NCI-H2196 treated with DMSO at 0.1 percent for 48 hours (cell line): ENCODE measurements around the gene ZFPM1.
"Not testable (repeated sequence)": the region's sequence is repeated elsewhere in the genome, so short reads cannot be mapped to it uniquely, and the experiment has no call there.

ENCODE experiments used
- DNase-seq: peaks from one replicate; lab custom pipeline; 2025; ENCODE audit not compliant: unreplicated experiment; lab: John Stamatoyannopoulos, UW

Gene ZFPM1

GRCh38 chr16:88478889-88479792, 26.1 kb downstream of the ZFPM1 start:
- no peak for DNase-seq

GRCh38 chr16:88479793-88480760, 27.0 kb downstream of the ZFPM1 start:
- no peak for DNase-seq

- DNase-seq: no peak
Observed at GRCh38 chr16:88480829-88481228, 27.7 kb downstream of the ZFPM1 start.

- DNase-seq: no peak
Observed at GRCh38 chr16:88481851-88482250, 28.8 kb downstream of the ZFPM1 start.

DNA sequence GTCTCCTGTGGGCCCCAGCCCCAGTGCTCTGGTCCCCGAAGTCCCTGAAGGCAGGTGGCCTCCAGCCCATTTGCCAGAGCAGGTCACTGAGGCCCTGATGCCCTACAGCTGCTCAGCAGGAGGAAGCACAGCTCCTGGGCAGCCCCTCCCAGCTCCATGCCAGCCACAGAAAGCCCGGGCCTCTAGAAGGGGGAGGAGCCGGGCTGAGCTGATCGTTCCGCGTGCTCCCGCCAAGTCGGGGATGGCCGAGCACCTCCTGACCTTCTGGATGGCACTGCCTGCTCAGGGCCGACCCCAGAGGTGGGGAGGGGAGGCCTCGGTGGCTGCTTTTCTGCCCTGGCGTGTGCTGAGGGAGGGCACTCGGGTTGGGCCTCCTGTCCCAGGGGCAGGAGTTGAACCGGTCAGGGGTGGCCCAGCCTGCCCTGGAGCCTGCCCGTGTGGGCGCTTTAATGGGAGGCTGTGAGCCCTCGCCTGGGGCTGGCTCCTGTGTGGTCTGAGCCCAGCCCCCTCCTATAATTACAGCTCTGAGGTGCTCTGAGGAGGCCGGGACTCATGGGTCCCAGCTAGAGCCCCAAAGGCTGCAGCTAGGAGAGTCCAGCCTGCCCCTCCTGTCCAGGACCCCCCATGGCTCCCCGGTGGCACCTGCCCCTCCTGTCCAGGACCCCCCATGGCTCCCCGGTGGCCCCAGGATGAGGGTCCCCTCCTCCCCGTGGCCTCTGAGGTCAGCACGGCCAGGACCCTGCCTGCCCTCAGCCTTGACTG, 29.7 kb downstream of the ZFPM1 start:
- no peak for DNase-seq

GRCh38 chr16:88483392-88483641, 30.2 kb downstream of the ZFPM1 start:
- DNase-seq: no peak

DNA sequence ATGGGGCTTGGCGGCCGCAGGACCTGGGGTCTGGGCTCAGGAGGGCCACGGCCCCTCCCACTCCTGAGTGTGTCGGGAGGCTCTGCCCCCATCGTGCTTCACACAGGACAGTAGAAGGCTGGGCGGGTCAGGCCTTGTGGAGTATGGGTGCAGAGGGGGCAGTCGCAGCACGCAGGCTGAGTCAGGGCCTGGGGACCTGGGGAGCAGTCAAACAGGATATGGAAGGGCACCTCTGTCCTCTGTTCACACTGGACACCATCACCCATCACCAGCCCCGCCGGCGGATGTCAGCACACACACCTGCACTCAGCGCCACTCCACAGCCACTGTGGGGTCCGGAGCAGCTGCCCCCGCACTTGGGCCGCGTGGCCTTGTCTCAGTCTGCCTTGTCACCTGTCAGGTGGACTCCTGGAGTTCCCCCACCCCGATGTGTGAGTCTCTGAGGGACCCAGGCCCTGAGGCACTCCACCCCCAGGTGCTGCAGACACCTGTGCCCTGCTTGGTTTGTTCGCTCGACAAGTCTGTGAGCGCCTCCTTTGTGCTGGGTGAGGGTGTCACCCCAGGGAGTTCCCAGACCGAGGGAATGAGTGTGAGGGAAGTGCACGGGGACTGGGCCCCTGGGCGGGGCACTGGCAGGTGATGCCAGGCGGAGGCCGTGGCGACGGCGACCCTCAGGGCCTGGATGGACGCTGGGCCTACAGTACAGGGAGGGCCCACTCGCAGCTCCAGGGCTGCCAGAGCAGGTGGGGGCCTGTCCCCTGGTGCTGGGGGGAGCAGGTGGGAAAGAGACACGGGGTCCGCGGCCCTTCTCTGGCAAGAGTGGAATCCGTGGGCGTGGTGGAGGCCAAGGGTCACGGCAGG, 31.7 kb downstream of the ZFPM1 start:
- no peak for DNase-seq

DNA sequence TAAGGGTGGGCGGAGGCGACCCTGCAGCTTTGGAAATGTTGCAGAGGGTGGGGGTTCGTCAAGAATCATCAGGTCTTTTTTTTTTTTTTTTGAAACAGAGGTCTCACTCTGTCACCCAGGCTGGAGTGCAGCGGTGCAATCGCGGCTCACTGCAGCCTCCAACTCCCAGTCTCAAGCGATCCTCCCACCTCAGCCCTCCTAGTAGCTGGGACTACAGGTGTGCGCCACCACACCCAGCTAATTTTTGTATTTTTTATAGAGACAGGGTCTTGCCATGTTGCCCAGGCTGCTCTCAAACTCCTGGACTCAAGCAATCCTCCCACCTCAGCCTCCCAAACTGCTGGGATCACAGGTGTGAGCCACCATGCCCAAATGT, 32.3 kb downstream of the ZFPM1 start:
- not testable (repeated sequence) for DNase-seq

GRCh38 chr16:88486398-88487123, 33.5 kb downstream of the ZFPM1 start:
- DNase-seq: no peak

- no peak for DNase-seq
Observed at GRCh38 chr16:88487124-88487432, 34.0 kb downstream of the ZFPM1 start.

GRCh38 chr16:88487920-88488851, 35.1 kb downstream of the ZFPM1 start:
- DNase-seq: no peak

DNA sequence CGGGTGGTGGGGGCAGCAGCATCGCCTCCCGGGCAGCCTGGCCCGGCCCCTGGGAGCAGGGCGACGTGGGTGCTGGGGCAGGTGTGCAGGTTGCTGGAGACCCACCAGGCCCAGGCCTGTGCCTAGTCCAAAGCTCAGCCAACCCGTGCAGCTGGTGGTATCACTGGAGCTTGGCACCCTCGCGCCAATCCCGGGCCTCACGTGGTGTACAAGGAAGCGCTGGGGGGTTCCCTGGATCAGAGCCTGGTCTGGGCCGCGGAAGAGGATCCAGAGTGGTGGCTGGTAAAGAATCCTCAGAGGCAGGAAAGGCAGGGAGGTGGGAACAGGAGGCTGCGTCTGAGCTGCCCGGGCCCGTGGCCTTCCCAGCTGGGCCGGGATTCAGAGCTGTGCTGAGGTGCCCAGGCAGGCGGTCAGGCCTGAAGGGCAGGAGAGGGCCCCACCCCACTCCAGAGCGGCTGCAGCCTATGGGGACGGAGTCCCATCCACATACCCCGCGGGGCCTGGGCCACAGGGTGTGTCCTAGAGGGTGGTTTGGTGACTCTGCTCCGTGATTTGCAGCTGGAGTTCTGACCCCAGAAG, 36.2 kb downstream of the ZFPM1 start:
- DNase-seq: no peak

DNA sequence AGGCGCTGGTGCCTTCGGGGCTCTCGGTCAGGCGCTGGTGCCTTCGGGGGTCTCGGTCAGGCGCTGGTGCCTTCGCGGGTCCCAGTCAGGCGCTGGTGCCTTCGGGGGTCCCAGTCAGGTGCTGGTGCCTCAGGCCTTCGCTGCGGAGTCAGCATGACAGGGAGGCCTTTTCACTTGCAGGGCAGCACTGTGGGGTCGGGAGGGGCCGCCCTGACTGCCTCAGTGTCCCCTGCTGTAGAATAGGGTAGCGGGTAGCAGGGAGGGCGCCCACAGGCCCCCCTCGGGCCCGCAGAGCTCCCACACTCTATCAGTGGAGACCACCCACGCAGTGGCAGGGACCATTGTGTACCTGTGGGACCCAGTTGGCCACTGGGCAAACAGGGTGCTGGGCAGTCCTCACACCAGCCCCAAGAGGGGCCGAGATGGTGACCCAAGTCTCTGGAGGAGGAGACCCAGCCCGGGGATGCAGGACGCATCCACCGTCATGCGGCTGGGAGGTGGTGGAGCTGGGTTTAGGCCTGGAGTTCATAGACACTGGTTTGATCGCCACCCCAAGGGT, 38.0 kb downstream of the ZFPM1 start:
- no peak for DNase-seq

GRCh38 chr16:88491560-88492310, 38.7 kb downstream of the ZFPM1 start:
- DNase-seq: no peak

- no peak for DNase-seq
Observed at GRCh38 chr16:88493879-88494278, 40.8 kb downstream of the ZFPM1 start.

- DNase-seq: no peak
Observed at GRCh38 chr16:88494335-88495154, 41.5 kb downstream of the ZFPM1 start.
